ENCODE results near the gene IPPK. TPM values are rescaled to one million over a fixed set of nuclear protein-coding genes. Genes with fewer than 3 reads are reported as not detected.
A peak's percentile ranks its signal among the peaks of the same experiment; 100 is the strongest.

Gene IPPK
- total RNA-seq, 2 experiments from 2014 or later: 9.4 to 9.7 TPM

DNA sequence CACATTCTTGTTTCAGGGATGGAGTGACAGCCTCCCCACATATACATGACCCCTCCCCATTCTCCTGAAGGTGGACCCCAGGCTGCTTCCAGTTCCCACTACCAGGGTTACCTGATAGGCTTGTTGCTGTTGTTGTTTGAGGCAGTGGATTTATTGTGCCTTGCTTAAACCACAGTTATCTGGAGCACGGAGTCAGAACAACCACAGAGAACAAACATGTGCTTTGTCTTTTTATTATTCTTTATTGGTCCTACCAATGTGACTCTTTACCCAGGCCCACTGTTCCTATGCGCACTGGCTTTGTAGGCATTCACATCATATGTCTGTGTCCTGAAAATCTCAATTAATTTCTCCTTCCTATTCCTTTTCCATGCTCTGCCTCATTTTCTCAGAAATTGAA is 41.2 kb upstream of the IPPK start:
- DNase-seq (no peak), ATAC-seq (ENCODE audit: low read depth) (no peak)
- Mint-ChIP-seq H3K36me3 (peaks cover 16% of the 10 kb centered on the region), H3K4me1 (peaks cover 19% of the 10 kb centered on the region), H3K4me3 (no peak overlapping the region), H3K27me3 (no peaks in the 10 kb centered on the region), H3K9me3 (no peaks in the 10 kb centered on the region), H3K27ac (peak overlapping the region; percentile 60)
- POLR2A ChIA-PET: no interaction called here

DNA sequence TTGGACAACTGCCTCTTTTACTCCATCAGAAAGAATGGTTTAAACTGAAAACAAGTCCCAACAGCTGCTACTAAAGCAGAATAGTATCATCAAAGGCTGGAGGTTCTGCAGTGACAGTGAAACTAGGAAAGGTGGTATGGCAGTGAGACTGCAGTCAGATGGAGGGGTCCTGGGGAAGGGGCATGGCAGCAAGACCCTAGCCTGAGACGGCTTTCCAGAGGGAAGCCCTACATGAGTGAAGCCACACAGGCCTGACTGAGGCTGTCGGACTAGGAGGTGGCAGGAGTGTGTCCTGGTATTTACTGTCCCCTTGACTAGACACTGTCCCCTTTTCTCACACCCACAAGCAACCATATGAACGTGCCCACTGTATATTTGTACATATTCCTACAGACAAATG is 40.4 kb upstream of the IPPK start:
- Mint-ChIP-seq H3K9me3 (no peaks in the 10 kb centered on the region), H3K27ac (no peak overlapping the region), H3K4me1 (peaks cover 21% of the 10 kb centered on the region), H3K4me3 (no peak overlapping the region), H3K27me3 (no peaks in the 10 kb centered on the region), H3K36me3 (peaks cover 18% of the 10 kb centered on the region)
- POLR2A ChIA-PET: no interaction called here
- ATAC-seq (ENCODE audit: low read depth) (no peak), DNase-seq (no peak)

DNA sequence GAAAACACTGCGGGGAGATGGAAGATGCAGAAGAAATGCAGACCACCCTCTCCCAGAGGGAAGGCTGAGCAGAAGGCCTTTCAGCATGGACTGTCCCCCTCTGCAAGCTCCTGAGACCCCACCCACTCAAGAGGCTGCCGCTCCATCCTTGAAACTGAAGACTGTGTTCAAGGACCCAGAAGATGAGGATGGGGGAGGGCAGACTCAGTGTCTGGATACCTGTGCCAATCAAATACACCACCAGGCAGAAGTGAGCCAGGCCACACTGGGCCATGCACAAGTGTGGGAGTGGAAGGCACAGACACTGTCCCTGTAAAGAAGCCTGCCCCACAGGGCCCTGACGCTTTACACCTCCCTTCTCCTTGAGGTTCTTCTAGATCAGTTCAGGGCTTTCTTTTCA is 40.0 kb upstream of the IPPK start:
- peaks cover 21% of the 10 kb centered on the region for H3K4me1 Mint-ChIP-seq
- no peaks in the 10 kb centered on the region for H3K27me3 Mint-ChIP-seq
- ATAC-seq (ENCODE audit: low read depth) (no peak), DNase-seq (no peak)
- no peak overlapping the region for H3K27ac Mint-ChIP-seq
- H3K4me3 Mint-ChIP-seq: no peak overlapping the region
- no peaks in the 10 kb centered on the region for H3K9me3 Mint-ChIP-seq
- peaks cover 20% of the 10 kb centered on the region for H3K36me3 Mint-ChIP-seq
- POLR2A ChIA-PET: no interaction called here

DNA sequence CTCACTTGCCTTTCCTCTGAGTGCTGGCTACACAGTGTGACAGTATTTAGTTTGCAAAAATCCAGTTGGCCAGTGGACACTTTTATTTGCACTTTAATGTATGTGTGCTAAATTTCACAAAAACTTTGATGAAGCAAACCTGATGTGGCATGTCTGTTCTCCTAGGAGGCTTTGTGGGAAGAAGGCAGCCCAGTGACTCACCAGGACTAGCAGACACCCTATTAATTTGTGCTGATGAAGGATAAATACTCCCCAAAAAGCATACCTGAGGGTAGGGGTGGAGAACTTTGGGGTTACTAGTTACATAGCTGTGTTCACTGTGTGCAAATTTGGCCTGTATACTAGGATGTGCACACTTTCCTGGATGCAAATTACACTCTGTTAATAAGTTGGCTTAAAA is 39.3 kb upstream of the IPPK start:
- peaks cover 21% of the 10 kb centered on the region for H3K4me1 Mint-ChIP-seq
- peaks cover 21% of the 10 kb centered on the region for H3K36me3 Mint-ChIP-seq
- no peaks in the 10 kb centered on the region for H3K27me3 Mint-ChIP-seq
- ATAC-seq (ENCODE audit: low read depth) (no peak), DNase-seq (no peak)
- H3K4me3 Mint-ChIP-seq: no peak overlapping the region
- no peak overlapping the region for H3K27ac Mint-ChIP-seq
- POLR2A ChIA-PET: no interaction called here
- H3K9me3 Mint-ChIP-seq: no peaks in the 10 kb centered on the region

DNA sequence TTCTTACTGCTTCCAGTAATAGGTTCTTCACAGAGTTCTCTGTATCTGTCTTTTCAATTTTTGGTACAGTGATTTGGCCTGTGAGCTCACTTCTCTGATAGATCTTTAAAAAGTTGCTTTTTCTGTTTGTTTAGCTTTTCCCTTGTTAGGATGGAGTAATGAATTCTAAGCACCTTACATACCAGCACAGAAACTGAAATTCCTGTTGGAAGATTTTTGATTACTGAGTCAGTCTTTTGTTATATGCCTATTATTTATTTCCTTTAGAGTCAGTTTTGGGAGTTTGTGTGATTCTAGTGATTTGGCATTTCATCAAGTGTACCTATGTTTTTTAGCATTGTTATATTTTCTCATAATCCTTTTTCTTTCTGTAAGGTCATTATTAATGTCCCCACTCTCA is 37.6 kb upstream of the IPPK start:
- Mint-ChIP-seq H3K27me3 (no peaks in the 10 kb centered on the region), H3K27ac (no peak overlapping the region), H3K4me1 (peaks cover 19% of the 10 kb centered on the region), H3K9me3 (no peaks in the 10 kb centered on the region), H3K36me3 (peaks cover 13% of the 10 kb centered on the region), H3K4me3 (no peak overlapping the region)
- no peak for ATAC-seq (ENCODE audit: low read depth)
- DNase-seq: no peak
- POLR2A ChIA-PET: no interaction called here

DNA sequence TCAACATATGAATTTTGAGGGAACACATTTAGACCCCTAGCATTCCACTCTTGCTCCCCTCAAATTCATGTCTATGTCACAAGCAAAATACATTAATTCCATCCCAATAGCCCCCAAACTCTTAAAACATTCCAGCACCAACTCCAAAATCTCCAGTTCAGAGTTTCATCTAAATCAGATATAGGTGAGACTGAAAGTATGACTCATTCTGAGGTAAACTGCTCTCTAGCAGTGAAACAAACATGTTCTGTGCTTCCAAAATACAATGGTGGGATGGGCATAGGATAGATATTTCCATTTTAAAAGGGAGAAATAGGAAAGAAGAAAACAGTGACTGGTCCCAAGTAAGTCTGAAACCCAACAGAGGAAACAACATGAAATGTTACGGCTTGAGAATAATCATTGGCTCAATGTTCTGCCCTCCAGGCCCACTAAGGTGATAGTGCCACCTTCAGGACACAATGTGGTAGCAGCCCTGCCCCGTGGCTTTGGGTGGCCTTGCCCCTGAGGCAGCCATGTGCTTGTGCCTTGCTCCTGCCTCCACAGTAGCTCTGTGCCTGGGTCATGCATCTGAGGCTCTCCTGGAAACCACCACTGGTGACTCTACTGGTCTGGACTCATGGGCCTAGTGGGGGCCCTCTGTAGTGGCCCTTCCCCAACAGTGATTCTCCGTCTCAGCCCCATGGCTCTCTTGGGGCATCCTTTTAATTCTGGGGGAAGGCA is 36.4 kb upstream of the IPPK start:
- Mint-ChIP-seq H3K27me3 (no peaks in the 10 kb centered on the region), H3K36me3 (peaks cover 7% of the 10 kb centered on the region), H3K27ac (peak overlapping the region; percentile 17), H3K4me1 (peaks cover 11% of the 10 kb centered on the region), H3K4me3 (no peak overlapping the region), H3K9me3 (no peaks in the 10 kb centered on the region)
- no peak for DNase-seq
- POLR2A ChIA-PET: no interaction called here
- peak; percentile 91 for ATAC-seq (ENCODE audit: low read depth)

DNA sequence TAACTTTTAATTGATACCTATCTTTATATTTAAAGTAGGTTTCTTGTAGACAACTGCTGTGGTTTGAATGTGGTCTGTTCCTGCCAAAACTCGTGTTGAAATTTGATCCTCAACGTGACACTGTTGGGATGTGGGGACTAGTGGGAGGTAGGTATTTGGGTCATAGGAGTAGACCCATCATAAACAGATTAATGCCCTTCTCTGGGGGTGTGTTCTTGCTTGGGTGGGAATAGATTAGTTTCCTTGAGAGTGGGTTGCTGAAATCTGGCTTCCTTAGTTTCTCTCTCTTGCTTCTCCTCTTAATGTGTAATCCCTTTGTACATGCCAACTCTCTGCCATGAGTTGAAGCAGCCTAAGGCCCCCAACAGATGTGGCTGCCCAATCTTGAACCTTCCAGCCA is 34.6 kb upstream of the IPPK start:
- POLR2A ChIA-PET: no interaction called here
- no peaks in the 10 kb centered on the region for H3K27me3 Mint-ChIP-seq

DNA sequence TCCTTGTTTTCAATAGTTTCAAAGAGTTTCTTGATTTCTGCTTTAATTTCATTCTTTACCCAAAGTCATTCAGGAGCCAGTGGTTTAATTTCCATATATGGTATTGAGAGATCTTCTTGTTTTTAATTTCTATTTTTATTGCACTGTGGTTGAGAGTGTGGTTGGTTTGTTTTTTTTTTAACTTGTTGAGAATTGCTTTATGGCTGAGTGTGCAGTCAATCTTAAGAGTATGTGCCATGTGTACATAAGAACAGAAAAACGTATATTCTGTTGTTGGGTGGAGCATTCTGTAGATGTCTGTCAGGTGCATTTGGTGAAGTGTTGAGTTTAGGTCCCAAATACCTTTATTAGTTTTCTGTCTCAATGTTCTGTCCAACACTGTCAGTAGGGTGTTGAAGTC is 26.7 kb upstream of the IPPK start:
- H3K27ac Mint-ChIP-seq: no peak overlapping the region

More for the DNA sequence above, 34.6 kb upstream of the IPPK start:
- DNase-seq (no peak), ATAC-seq (ENCODE audit: low read depth) (no peak)
- Mint-ChIP-seq H3K4me3 (no peak overlapping the region), H3K27ac (no peak overlapping the region), H3K9me3 (no peaks in the 10 kb centered on the region), H3K4me1 (peaks cover 8% of the 10 kb centered on the region), H3K36me3 (peaks cover 8% of the 10 kb centered on the region)

DNA sequence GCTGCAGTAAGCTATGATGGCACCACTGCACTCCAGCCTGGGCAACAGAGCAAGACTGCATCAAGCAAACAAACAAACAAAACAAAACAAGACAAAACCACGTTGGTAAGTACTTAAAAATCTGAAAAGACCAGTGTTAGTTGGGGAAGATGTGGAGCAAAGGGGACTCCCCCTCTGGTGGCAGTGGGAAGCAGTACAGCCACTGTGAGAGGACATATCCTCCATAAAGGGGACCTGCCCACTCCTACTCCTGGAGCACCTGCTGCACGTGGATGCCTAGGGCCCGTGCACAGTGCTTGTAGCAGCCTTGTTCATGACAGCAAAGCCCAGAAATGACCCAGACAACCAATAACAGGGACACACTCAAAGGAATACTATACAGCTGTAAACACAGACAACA is 17.0 kb upstream of the IPPK start:
- H3K36me3 Mint-ChIP-seq: peaks cover 3% of the 10 kb centered on the region
- POLR2A ChIA-PET: no interaction called here
- H3K27ac Mint-ChIP-seq: no peak overlapping the region
- H3K9me3 Mint-ChIP-seq: peaks cover 10% of the 10 kb centered on the region
- DNase-seq (no peak), ATAC-seq (ENCODE audit: low read depth) (no peak)
- H3K27me3 Mint-ChIP-seq: peaks cover 9% of the 10 kb centered on the region
- H3K4me3 Mint-ChIP-seq: no peak overlapping the region
- no peaks in the 10 kb centered on the region for H3K4me1 Mint-ChIP-seq

More for the DNA sequence above, 26.7 kb upstream of the IPPK start:
- H3K4me3 Mint-ChIP-seq: no peak overlapping the region
- peaks cover 6% of the 10 kb centered on the region for H3K4me1 Mint-ChIP-seq
- peaks cover 33% of the 10 kb centered on the region for H3K27me3 Mint-ChIP-seq
- H3K9me3 Mint-ChIP-seq: peaks cover 29% of the 10 kb centered on the region
- ATAC-seq (ENCODE audit: low read depth): no peak
- no peak for DNase-seq
- POLR2A ChIA-PET: no interaction called here
- H3K36me3 Mint-ChIP-seq: peaks cover 16% of the 10 kb centered on the region

DNA sequence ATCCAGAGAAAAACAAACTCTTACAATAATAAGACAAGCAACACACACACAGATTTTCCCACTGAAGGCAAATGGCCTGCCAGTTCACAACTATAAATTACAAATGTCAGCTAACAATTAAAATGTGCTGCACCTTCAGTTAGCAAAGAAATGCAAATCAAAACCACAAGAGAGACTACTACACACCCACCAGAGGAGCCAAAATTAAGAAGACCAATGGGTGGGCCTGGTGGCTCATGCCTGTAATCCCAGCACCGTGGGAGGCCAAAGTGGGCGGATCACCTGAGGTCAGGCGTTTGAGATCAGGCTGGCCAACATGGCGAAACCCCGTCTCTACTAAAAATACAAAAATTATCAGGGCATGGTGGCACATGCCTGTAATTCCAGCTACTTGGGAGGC is 15.1 kb upstream of the IPPK start:
- Mint-ChIP-seq H3K4me1 (no peaks in the 10 kb centered on the region), H3K9me3 (peaks cover 1% of the 10 kb centered on the region), H3K27ac (no peak overlapping the region), H3K36me3 (peaks cover under 1% of the 10 kb centered on the region), H3K4me3 (no peak overlapping the region), H3K27me3 (peaks cover 1% of the 10 kb centered on the region)
- POLR2A ChIA-PET: no interaction called here
- ATAC-seq (ENCODE audit: low read depth) (no peak), DNase-seq (no peak)

DNA sequence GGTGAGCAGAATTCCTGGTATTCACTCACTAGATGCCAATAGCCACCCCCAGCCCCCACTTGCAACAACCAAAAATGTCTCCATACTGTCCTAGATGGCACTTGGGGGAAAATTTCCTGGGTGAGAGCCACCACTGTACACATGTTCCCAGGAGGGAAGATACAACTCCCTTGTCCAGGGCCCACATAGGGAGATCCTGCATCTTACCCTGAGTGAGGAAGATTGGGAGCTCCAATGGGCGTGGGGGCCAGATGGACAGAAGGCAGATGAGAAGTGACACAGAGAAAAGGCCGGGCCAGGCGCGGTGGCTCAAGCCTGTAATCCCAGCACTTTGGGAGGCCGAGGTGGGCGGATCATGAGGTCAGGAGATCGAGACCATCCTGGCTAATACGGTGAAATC is 12.3 kb upstream of the IPPK start:
- DNase-seq (no peak), ATAC-seq (ENCODE audit: low read depth) (no peak)
- H3K9me3 Mint-ChIP-seq: no peaks in the 10 kb centered on the region
- no peaks in the 10 kb centered on the region for H3K4me1 Mint-ChIP-seq
- POLR2A ChIA-PET: no interaction called here
- H3K4me3 Mint-ChIP-seq: no peak overlapping the region
- H3K27me3 Mint-ChIP-seq: no peaks in the 10 kb centered on the region
- no peaks in the 10 kb centered on the region for H3K36me3 Mint-ChIP-seq
- no peak overlapping the region for H3K27ac Mint-ChIP-seq

DNA sequence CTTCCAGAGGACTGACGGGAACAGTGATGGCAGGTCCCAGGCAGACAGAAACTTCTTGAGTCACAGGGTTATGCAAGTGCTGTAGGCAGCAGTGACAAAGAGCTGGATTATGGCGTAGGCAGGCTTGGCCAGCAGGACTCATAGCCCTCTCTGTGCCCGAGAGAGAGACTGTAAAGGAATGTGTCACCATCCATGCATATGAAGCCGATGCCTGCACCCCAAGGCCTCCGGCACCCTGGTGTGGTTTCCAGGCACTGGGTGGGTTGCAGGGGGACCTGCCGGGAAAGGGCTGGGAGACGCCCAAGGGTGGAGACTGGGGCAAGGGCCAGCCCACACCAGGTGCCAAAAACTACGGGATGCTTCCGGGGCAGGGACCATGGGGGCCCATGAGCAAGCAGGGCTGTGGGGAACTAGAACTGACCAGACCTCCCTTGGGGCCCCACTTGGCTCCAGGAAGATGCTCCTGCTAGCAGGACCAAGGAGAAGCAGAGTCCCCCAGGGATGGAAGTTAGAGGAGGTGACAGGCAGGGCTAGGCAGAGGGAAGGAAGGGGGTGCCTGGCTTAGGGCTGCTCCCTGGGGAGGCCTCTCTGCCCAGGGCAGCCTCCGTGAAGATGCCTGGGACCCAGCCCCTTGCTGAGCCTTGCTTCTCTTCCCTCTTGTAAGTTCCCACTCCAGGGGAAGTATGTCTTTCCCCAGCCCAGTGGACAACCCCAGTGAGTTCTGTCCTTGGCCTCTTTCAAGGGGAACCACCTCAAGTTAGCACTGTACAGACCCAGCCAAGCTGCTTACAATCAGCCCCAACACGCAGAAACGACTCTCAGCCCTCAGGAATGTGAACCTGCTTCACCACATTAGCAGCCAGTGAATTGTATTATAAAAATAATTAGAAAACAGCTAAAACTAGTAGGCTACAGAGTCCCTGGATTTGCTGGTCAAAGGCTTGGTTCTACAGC is 10.5 kb upstream of the IPPK start:
- Mint-ChIP-seq H3K27ac (no peak overlapping the region), H3K27me3 (no peaks in the 10 kb centered on the region), H3K36me3 (no peaks in the 10 kb centered on the region), H3K4me3 (no peak overlapping the region), H3K9me3 (no peaks in the 10 kb centered on the region), H3K4me1 (no peaks in the 10 kb centered on the region)
- POLR2A ChIA-PET: no interaction called here
- DNase-seq (no peak), ATAC-seq (ENCODE audit: low read depth) (no peak)

DNA sequence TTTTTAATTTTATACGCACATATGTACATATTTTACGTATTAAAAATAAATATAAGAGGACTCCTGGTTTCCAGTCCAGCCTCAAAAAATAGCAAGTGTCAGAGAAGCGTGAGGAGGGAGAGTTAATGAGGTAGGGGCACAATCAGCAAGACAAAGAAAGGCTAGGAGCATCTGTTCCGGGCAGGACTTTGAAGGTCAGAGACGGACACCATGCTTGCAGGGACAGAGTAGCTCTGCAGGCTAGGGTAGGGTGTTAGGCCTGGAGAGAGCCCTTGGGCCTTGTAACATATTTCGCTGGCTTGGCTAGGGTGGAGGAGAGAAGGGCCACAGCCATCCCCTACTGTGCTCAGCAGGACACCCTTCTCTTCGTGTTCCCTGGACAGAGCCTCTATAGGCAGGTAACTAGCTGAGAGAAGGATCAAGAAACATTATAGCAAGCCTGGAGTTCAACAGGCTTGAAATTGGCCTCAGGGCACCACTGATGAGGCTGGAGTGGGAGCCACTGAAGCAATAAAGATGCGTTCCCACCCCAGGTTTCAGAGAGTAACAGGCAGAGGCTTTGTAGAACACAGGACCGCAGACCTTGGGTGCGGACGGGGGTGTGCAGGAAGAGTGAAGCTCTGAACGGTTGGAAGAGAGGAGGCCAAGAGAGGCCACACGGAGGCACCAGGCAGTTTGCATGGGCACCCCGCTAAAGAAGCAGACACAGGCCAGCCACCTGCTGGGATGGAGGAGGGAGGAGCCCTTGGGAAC is 9.7 kb upstream of the IPPK start:
- no peak overlapping the region for H3K4me3 Mint-ChIP-seq

More for the DNA sequence above, 9.7 kb upstream of the IPPK start:
- POLR2A ChIA-PET: interaction anchor here (0.8 kb wide), 1 partner anchor 10 kb away, joined by 4 read pairs; the partner anchor contains the start of gene IPPK
- no peaks in the 10 kb centered on the region for H3K9me3 Mint-ChIP-seq
- no peaks in the 10 kb centered on the region for H3K27me3 Mint-ChIP-seq
- no peaks in the 10 kb centered on the region for H3K4me1 Mint-ChIP-seq
- no peaks in the 10 kb centered on the region for H3K36me3 Mint-ChIP-seq
- ATAC-seq (ENCODE audit: low read depth) (no peak), DNase-seq (no peak)
- no peak overlapping the region for H3K27ac Mint-ChIP-seq

Measured in activated naive CD8-positive, alpha-beta T cell treated with anti-CD3 and anti-CD28 coated beads, Interleukin-2, amount 10 ng/mL, durations not matched to agents 7 days and 5 days (primary cell).